HUES48 (cell line): ENCODE data around the gene IFFO2.

Source experiments
- H3K27ac ChIP-seq: one replicate; pipeline ENCODE4 v1.7.0; 2013; ENCODE audit warnings: low read depth, low read length, inconsistent platforms
- H3K27me3 ChIP-seq: 2 replicates; pipeline ENCODE4 v1.6.1; 2013; ENCODE audit warnings: mild to moderate bottlenecking, low read length; ENCODE audit not compliant: control insufficient read depth, insufficient read depth
- H3K36me3 ChIP-seq: 2 replicates; pipeline ENCODE4 v1.6.1; 2013; ENCODE audit warnings: low read length; ENCODE audit not compliant: control insufficient read depth, insufficient read depth
- H3K4me1 ChIP-seq: 2 replicates; pipeline ENCODE4 v1.6.1; 2013; ENCODE audit warnings: mild to moderate bottlenecking, low read length; ENCODE audit not compliant: control insufficient read depth, insufficient read depth
- H3K4me3 ChIP-seq: 2 replicates; pipeline ENCODE4 v1.5.1; 2013; ENCODE audit warnings: mild to moderate bottlenecking, low read depth, low read length
- H3K9ac ChIP-seq: 2 replicates; pipeline ENCODE4 v1.6.1; 2013; ENCODE audit warnings: mild to moderate bottlenecking, low read depth, low read length, moderate library complexity
- H3K9me3 ChIP-seq: 2 replicates; pipeline ENCODE4 v1.6.1; 2013; ENCODE audit warnings: low read length; ENCODE audit not compliant: control insufficient read depth, insufficient read depth

Gene IFFO2

DNA sequence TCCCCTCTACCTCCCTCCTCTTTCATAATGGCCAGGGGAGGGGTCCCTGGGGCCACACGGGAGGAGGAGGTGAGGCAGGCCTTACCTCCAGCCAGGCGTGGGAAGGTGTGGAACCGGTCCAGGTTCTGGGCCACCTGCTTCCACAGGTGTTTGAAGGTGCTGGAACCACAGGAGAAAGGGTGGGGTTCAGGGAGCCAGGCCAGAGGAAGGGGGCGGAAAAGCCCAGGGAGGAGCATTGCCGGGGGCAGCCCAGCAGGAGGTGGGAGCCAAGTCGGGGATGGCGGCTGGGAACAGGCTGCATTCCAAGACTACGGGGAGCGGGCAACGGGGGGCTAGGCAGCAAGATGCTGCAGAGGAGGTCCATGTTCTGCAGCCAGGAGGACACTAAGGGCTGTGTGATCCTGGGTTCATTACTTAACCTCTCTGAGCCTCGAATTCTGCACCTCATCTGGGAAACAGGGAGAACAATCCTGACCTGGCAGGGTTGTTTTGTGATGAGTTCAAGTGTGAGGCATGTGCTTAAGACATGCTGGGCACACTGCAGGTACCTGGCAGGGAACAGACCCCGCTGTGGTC is 77.2 kb downstream of the IFFO2 start:
- Histone ChIP-seq H3K4me3 (no peak overlapping the region), H3K4me1 (peaks cover 6% of the 10 kb centered on the region; the same call in 1 of the 2 replicates), H3K27ac (no peak overlapping the region), H3K9ac (no peak overlapping the region), H3K36me3 (peaks cover 21% of the 10 kb centered on the region), H3K27me3 (no peaks in the 10 kb centered on the region), H3K9me3 (no peaks in the 10 kb centered on the region)

DNA sequence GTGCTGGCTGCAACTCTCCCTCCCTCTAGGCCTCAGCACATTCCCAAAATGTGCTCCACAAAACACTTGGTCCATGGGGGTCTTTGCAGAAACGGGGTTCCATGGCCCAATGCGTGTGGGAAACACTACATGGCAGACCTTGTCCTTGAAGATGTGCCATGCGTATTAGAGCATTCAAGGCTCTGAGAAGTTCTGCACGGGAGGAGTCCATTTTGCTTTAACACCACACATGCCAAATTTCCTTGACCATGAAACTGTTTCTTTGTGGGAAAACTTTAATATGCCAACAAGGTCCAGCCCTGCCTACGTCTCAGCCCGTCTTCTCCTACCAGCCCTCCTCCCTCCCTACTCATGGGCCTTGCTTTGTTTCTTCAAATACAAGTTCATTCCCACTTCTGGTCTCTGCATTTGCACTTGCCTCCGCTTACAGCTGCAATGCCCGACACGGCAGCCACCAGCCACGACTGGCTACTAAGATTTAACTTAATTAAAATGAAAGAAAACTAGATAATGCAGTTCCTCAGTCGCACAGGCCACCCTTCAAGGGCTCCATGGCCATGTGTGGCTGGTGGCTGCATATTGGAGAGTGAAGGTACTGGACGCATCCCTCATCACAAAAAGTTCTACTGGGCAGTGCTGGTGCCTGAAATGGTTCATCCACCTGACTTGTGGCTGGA is 77.8 kb downstream of the IFFO2 start:
- no peaks in the 10 kb centered on the region for H3K9me3 ChIP-seq
- no peak overlapping the region for H3K27ac ChIP-seq
- no peak overlapping the region for H3K9ac ChIP-seq
- H3K4me1 ChIP-seq = peaks cover 6% of the 10 kb centered on the region; the same call in 1 of the 2 replicates
- H3K4me3 ChIP-seq = no peak overlapping the region
- no peaks in the 10 kb centered on the region for H3K27me3 ChIP-seq
- peaks cover 25% of the 10 kb centered on the region for H3K36me3 ChIP-seq

DNA sequence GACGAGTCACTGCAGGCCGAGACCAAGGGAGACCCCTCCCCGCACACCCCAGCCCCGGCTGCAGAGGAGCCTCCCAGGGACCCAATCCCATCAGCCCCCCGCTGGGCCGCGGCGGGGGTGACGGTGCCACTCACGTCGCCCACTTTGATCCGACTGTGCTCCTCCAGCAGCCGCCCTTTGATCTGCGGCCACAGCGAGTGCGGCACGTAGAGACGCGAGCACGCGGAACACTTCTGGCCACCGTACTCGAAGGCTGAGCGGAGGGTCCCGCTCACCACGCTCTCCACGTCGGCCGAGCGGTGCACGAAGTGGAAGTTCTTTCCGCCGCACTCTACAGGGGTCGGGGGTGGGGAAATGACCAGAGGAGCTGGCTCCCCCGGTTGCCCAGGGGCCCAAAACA is 79.2 kb downstream of the IFFO2 start:
- Histone ChIP-seq H3K4me3 (no peak overlapping the region), H3K4me1 (peaks cover 6% of the 10 kb centered on the region; the same call in 1 of the 2 replicates), H3K36me3 (peaks cover 23% of the 10 kb centered on the region), H3K27ac (no peak overlapping the region), H3K9ac (no peak overlapping the region), H3K9me3 (no peaks in the 10 kb centered on the region), H3K27me3 (no peaks in the 10 kb centered on the region)

DNA sequence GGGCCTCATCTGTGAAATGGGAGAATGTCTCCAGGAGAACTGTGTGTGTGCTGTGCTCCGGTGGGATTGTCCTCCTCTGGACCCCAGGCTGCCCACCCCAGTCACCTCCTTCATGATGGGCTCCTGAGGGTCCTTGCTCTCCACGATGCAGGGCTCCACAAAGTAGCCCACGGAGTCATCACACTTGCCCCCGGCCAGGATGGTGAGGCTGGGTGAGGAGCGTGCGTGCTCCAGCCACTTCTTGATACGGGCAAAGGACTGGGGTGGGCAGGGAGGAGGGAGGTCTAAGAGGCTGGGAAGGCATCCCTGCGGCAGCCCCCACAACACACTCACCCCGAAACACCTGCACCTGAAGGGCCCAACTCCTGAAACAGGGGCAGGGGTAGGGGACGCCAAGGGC is 80.3 kb downstream of the IFFO2 start:
- Histone ChIP-seq H3K36me3 (peaks cover 29% of the 10 kb centered on the region), H3K4me3 (no peak overlapping the region), H3K9ac (no peak overlapping the region), H3K9me3 (no peaks in the 10 kb centered on the region), H3K27ac (no peak overlapping the region), H3K4me1 (peaks cover 6% of the 10 kb centered on the region; the same call in 1 of the 2 replicates), H3K27me3 (no peaks in the 10 kb centered on the region)

DNA sequence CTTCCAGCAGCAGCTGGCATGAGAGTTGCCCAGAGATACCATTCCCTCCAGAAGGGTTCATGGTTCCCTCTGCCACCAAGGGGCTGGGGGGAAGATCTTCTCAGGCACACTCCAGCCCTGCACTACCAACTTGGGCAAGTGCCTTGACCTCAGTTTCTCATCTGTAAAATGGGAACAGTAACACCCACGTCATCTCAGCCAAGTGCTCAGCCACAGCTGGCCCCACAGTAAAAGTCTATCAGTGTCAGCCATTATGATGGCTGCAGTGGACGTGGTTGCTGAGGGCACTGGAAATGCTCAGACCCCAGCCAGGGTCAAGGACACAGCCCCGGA is 80.7 kb downstream of the IFFO2 start:
- Histone ChIP-seq H3K36me3 (peaks cover 29% of the 10 kb centered on the region), H3K4me1 (peaks cover 6% of the 10 kb centered on the region; the same call in 1 of the 2 replicates), H3K27ac (no peak overlapping the region), H3K4me3 (no peak overlapping the region), H3K27me3 (no peaks in the 10 kb centered on the region), H3K9ac (no peak overlapping the region), H3K9me3 (no peaks in the 10 kb centered on the region)

DNA sequence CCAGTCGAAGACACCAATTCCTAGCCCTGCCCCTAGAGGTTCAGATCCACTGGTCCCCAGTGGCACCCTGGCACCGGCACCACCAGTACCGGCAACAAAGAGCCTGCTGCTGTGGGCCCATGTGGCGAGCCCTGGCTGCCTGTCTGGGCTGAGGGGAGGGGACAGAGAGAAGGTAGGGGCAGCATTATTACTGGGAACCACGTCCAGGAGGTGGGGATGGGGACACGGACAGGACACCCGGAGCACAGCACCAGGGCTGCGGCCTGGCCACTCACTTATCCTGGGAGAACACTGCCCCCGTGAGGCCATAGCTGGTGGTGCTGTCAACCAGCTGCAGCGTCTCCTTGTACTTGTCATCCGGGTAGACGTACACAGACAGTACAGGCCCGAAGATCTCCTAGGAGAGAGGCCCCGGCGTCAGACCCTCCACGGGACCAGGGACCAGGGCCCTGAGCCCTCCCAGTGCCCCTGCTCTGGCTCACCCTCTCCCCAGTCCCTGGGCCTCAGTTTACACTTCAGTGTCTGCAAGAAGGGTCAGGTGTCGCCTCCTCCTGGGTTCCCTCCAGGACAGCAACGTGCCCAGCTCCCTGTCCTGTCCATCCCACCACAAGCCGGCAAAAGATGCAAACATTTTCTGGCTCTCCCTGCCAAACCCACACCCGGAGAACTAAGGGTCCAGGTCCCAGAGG is 81.2 kb downstream of the IFFO2 start:
- Histone ChIP-seq H3K9me3 (no peaks in the 10 kb centered on the region), H3K4me3 (no peak overlapping the region), H3K27ac (no peak overlapping the region), H3K27me3 (no peaks in the 10 kb centered on the region), H3K9ac (no peak overlapping the region), H3K4me1 (peaks cover 6% of the 10 kb centered on the region; the same call in 1 of the 2 replicates), H3K36me3 (peaks cover 29% of the 10 kb centered on the region)

DNA sequence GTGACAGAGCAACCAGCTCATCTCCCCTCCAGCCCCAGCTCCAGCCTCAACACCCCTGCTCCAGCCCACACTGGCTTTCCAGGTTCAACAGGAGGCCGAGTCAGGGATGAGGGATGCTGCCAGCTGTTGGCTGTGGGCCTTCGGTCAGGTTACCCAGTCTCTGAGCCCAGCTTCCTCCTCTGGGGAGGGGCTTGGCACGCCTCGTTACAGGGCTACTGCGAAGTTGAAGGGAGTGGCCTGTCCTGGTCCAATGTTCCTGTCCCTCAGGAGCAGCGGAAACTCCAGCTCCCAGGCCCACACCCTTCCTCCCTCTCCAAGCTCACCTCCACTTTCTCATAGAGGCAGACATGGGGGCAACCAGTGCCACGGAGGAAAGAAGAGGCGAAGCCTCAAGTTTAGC is 81.9 kb downstream of the IFFO2 start:
- no peak overlapping the region for H3K27ac ChIP-seq
- peaks cover 29% of the 10 kb centered on the region for H3K36me3 ChIP-seq
- H3K4me1 ChIP-seq = peaks cover 3% of the 10 kb centered on the region; the same call in 1 of the 2 replicates
- H3K27me3 ChIP-seq = no peaks in the 10 kb centered on the region
- H3K9ac ChIP-seq = no peak overlapping the region
- H3K4me3 ChIP-seq = no peak overlapping the region
- no peaks in the 10 kb centered on the region for H3K9me3 ChIP-seq

DNA sequence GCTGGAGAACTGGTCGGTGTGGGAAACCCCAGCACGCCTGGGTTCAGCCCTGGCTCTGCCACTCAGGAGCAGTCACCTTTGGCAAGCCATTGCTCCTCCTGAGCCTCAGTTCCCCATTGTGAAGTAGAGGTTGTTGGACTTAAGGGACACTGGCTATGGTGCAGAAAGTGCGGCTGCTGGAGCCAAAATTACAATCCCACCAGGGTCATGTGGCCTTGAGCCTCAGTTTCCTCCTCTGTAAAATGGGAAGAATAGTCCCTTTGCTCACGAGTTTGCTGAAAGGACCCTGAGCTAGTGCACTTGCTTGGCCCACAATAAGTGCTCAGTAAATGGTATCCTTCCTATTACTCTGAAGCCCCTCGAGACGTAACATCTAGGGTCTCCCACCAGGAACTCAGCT is 82.4 kb downstream of the IFFO2 start:
- Histone ChIP-seq H3K36me3 (peaks cover 29% of the 10 kb centered on the region), H3K4me1 (no peaks in the 10 kb centered on the region), H3K27ac (no peak overlapping the region)

DNA sequence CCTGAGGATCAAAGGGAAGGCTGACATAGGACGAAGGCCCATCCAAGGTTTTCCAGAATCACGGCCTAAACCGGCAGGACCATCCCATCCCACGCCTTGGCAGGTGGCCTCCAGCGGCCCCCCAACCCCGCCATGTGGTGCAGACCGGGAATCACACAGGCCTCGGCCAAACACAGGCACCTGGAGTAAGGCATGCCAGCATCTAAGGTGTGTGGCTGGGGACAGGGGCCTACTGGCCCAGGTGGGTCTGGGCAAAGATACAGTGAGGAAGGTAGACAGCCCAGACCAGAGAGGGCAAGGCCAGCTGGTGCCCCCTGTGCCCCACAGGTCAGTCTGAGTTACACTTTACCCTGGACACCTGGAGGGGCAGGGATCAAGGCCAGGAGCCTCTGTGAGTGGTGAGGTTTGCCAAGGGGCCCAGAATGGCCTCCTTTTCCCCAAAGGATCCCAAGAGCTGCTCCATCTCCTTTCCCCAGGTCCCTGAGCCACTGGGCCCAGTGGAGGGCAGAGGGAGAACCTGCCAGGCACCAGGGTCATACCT is 84.3 kb downstream of the IFFO2 start:
- H3K9ac ChIP-seq = no peak overlapping the region

More for the DNA sequence above, 82.4 kb downstream of the IFFO2 start:
- no peak overlapping the region for H3K4me3 ChIP-seq
- H3K9ac ChIP-seq = no peak overlapping the region
- no peaks in the 10 kb centered on the region for H3K27me3 ChIP-seq
- no peaks in the 10 kb centered on the region for H3K9me3 ChIP-seq

DNA sequence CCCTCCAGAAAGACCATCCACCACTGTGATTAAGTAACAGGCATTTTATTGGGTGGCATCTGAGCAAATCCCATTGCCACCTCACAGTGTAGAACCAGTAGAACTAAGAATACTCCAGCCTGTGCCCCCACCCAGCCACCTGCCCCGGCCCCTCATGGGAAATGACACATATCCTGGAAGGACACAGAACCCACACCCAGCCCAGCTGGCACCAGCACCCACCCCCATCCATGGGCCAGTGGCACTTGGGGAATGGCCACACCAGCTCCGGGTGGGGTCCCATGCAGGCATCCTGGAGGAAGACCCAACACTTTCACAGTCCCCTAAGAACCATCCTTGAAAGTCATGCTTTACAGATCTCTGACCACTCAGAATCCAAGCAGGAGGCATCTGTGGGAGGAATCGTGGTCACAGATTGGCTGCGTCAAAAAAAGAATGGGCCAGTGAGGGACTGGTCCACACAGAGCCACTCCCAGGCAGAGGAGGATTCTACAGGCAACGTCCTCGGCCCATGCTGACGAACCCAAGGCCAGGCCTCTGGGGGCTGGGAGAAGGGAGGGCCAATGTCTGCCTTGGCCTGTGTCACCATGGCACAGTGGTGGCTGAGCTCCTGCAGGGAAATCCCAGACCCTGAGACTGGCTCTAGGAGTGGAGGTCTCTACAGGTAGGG is 84.9 kb downstream of the IFFO2 start:
- H3K36me3 ChIP-seq = peaks cover 25% of the 10 kb centered on the region
- no peak overlapping the region for H3K27ac ChIP-seq
- H3K9ac ChIP-seq = no peak overlapping the region
- no peaks in the 10 kb centered on the region for H3K4me1 ChIP-seq
- H3K27me3 ChIP-seq = no peaks in the 10 kb centered on the region
- H3K4me3 ChIP-seq = no peak overlapping the region
- H3K9me3 ChIP-seq = no peaks in the 10 kb centered on the region

More for the DNA sequence above, 84.3 kb downstream of the IFFO2 start:
- no peaks in the 10 kb centered on the region for H3K4me1 ChIP-seq
- no peak overlapping the region for H3K27ac ChIP-seq
- no peaks in the 10 kb centered on the region for H3K9me3 ChIP-seq
- H3K27me3 ChIP-seq = no peaks in the 10 kb centered on the region
- H3K36me3 ChIP-seq = peaks cover 29% of the 10 kb centered on the region
- no peak overlapping the region for H3K4me3 ChIP-seq
